Measurements from ENCODE around the gene ANXA2.

- TF ChIP-seq, protein P1, sequence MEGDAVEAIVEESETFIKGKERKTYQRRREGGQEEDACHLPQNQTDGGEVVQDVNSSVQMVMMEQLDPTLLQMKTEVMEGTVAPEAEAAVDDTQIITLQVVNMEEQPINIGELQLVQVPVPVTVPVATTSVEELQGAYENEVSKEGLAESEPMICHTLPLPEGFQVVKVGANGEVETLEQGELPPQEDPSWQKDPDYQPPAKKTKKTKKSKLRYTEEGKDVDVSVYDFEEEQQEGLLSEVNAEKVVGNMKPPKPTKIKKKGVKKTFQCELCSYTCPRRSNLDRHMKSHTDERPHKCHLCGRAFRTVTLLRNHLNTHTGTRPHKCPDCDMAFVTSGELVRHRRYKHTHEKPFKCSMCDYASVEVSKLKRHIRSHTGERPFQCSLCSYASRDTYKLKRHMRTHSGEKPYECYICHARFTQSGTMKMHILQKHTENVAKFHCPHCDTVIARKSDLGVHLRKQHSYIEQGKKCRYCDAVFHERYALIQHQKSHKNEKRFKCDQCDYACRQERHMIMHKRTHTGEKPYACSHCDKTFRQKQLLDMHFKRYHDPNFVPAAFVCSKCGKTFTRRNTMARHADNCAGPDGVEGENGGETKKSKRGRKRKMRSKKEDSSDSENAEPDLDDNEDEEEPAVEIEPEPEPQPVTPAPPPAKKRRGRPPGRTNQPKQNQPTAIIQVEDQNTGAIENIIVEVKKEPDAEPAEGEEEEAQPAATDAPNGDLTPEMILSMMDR (IDR thresholded peaks at IDR 0.05), result no peak
- TF ChIP-seq POLR2A (IDR thresholded peaks at IDR 0.05), result no peak
These were observed 8.3 kb downstream of the ANXA2 start for GRCh38 chr15:60389261-60390077.
